ENCODE results near the gene DUOXA1.
A peak's percentile ranks its signal among the peaks of the same experiment; 100 is the strongest.
"Not testable (repeated sequence)": the region's sequence is repeated elsewhere in the genome, so short reads cannot be mapped to it uniquely, and the experiment has no call there.

Gene DUOXA1

DNA sequence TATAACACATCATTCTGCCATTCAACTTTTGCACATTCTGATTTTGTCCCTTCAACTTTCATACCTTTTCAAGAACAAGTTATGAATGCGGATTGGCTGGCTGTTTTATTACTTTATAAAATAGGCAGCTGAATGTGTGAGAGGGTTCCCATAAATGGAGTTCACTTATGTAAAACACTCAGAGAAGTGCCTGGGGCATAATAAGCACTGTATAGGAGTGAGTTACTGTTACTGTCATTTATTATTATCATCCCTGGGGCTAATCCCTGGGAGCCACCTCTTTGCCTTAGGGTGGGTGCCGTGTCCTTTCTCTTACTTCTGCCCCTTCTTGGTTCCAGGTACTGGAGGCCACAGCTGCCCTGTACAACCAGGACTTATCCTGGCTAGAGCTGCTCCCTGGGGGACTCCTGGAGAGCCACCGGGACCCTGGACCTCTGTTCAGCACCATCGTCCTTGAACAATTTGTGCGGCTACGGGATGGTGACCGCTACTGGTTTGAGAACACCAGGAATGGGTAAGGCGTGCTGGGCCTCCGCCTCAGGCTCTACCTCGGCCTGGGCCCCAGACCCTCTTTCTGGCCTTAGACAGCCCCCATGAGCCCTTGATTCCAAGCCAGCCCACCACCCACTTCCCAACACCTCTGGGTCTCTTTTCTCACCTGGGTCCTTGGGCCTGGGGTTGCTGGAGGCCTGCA lies 11.0 kb upstream of the DUOXA1 start:
- H3K9me3 Mint-ChIP-seq: no peaks in the 10 kb centered on the region
- H3K4me3 Mint-ChIP-seq: no peak overlapping the region
- H3K27ac Mint-ChIP-seq: no peak overlapping the region
- H3K4me1 Mint-ChIP-seq: peaks cover 7% of the 10 kb centered on the region
- peaks cover 8% of the 10 kb centered on the region for H3K27me3 Mint-ChIP-seq
- no peaks in the 10 kb centered on the region for H3K36me3 Mint-ChIP-seq

- Mint-ChIP-seq H3K4me3 (no peak overlapping the region), H3K36me3 (no peaks in the 10 kb centered on the region)
These were observed 10.1 kb upstream of the DUOXA1 start for GRCh38 chr15:45139770-45140169.

GRCh38 chr15:45138814-45139765 lies 9.4 kb upstream of the DUOXA1 start:
- Mint-ChIP-seq H3K27ac (no peak overlapping the region), H3K4me3 (no peak overlapping the region), H3K9me3 (no peaks in the 10 kb centered on the region), H3K4me1 (peaks cover 16% of the 10 kb centered on the region), H3K27me3 (peaks cover 17% of the 10 kb centered on the region), H3K36me3 (no peaks in the 10 kb centered on the region)

More at GRCh38 chr15:45139770-45140169, 10.1 kb upstream of the DUOXA1 start:
- Mint-ChIP-seq H3K27me3 (peaks cover 11% of the 10 kb centered on the region), H3K9me3 (no peaks in the 10 kb centered on the region), H3K27ac (no peak overlapping the region), H3K4me1 (peaks cover 9% of the 10 kb centered on the region)

GRCh38 chr15:45137703-45138102 lies 8.0 kb upstream of the DUOXA1 start:
- Mint-ChIP-seq H3K36me3 (no peaks in the 10 kb centered on the region), H3K27me3 (peaks cover 27% of the 10 kb centered on the region), H3K4me3 (no peak overlapping the region), H3K9me3 (no peaks in the 10 kb centered on the region), H3K4me1 (peaks cover 16% of the 10 kb centered on the region), H3K27ac (no peak overlapping the region)

DNA sequence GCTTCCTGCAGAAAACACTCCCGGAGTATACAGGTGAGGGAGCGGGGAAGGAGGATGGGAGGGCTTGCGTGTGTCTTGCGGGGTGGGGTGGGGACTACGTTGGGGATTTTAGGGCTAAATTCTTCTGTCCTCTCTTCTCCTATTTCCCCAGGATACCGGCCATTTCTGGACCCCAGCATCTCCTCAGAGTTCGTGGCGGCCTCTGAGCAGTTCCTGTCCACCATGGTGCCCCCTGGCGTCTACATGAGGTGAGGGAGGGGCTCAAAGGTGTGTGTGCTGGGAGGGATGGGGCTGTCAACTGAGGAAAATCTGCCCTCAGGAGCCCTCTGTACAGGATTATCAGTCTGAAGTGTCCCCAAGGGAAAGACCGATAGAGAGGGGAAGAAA lies 6.7 kb upstream of the DUOXA1 start:
- H3K27ac Mint-ChIP-seq: no peak overlapping the region
- no peaks in the 10 kb centered on the region for H3K36me3 Mint-ChIP-seq
- no peaks in the 10 kb centered on the region for H3K9me3 Mint-ChIP-seq
- peak overlapping the region; percentile 52 for H3K4me3 Mint-ChIP-seq
- peaks cover 32% of the 10 kb centered on the region for H3K27me3 Mint-ChIP-seq
- peaks cover 16% of the 10 kb centered on the region for H3K4me1 Mint-ChIP-seq

GRCh38 chr15:45135705-45136377 lies 6.2 kb upstream of the DUOXA1 start:
- H3K27me3 Mint-ChIP-seq: peaks cover 34% of the 10 kb centered on the region
- H3K36me3 Mint-ChIP-seq, H3K9me3 Mint-ChIP-seq, H3K27ac Mint-ChIP-seq: not testable (repeated sequence)
- H3K4me3 Mint-ChIP-seq: peak overlapping the region; percentile 52
- peaks cover 16% of the 10 kb centered on the region for H3K4me1 Mint-ChIP-seq

- peaks cover 22% of the 10 kb centered on the region for H3K4me1 Mint-ChIP-seq
- no peaks in the 10 kb centered on the region for H3K36me3 Mint-ChIP-seq
- H3K27ac Mint-ChIP-seq: no peak overlapping the region
- H3K9me3 Mint-ChIP-seq: no peaks in the 10 kb centered on the region
- peaks cover 39% of the 10 kb centered on the region for H3K27me3 Mint-ChIP-seq
- peak overlapping the region; percentile 70 for H3K4me3 Mint-ChIP-seq
These were observed 5.3 kb upstream of the DUOXA1 start for GRCh38 chr15:45134682-45135604.

DNA sequence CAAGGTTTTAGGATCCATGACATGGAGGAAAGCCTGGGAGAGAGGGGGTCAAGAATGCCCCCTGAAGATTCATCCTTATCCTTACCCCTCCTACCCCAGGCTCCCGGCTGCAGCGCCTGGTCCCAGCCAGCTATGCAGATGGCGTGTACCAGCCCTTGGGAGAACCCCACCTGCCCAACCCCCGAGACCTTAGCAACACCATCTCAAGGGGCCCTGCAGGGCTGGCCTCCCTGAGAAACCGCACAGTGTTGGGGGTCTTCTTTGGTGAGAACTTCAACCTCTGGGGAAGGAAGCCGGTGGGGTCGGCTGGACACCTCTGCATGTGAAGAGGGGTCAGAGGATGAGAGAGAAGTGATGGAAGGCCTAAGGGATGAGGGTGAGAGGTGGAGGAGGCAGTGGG lies 4.4 kb upstream of the DUOXA1 start:
- no peaks in the 10 kb centered on the region for H3K36me3 Mint-ChIP-seq
- H3K4me3 Mint-ChIP-seq: no peak overlapping the region
- H3K9me3 Mint-ChIP-seq: no peaks in the 10 kb centered on the region
- H3K27me3 Mint-ChIP-seq: peaks cover 39% of the 10 kb centered on the region
- H3K4me1 Mint-ChIP-seq: peaks cover 22% of the 10 kb centered on the region
- H3K27ac Mint-ChIP-seq: no peak overlapping the region

DNA sequence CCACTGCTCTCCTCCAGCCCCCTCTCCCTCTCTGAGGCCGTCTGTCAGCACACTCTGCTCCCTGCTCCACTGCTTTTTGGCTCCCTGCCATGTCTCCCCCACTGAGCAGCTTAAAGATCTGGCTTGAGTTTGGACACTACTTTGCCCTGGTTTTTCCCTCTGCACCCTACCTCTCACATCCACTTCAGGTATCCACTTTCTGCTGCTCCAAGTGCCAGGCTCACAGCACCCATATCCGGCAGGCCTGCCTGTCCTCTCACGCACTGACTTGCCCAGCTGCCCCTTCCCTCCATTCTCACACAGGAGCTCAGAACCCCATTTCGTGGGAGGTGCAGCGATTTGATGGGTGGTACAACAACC lies 3.9 kb upstream of the DUOXA1 start:
- Mint-ChIP-seq H3K36me3 (no peaks in the 10 kb centered on the region), H3K4me1 (peaks cover 23% of the 10 kb centered on the region), H3K9me3 (no peaks in the 10 kb centered on the region), H3K27me3 (peaks cover 42% of the 10 kb centered on the region), H3K4me3 (no peak overlapping the region), H3K27ac (no peak overlapping the region)

GRCh38 chr15:45132844-45133560 lies 3.3 kb upstream of the DUOXA1 start:
- Mint-ChIP-seq H3K9me3 (no peaks in the 10 kb centered on the region), H3K27ac (no peak overlapping the region), H3K27me3 (peaks cover 47% of the 10 kb centered on the region), H3K4me1 (peaks cover 26% of the 10 kb centered on the region), H3K4me3 (no peak overlapping the region), H3K36me3 (no peaks in the 10 kb centered on the region)

DNA sequence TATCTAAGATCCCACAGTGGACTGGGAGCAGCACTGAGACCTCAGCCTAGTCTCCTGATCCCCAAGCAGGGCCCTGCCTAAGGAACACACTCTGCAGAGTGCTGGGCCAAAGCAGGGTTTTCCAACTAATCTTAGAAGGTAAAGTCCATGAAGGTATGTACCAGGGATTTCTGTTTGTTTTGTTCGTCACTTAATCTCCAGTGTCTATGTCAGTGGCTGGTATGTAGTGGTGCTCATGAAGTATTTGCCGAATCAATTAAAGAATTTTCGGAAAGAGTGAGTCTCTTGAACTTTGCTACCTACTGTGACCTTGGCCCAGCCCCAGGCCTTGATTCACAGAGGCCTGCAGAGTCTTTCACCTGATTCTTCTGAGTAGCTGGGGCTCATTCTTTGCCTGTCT lies 1.8 kb upstream of the DUOXA1 start:
- Mint-ChIP-seq H3K4me3 (no peak overlapping the region), H3K27me3 (peaks cover 50% of the 10 kb centered on the region), H3K27ac (no peak overlapping the region), H3K9me3 (no peaks in the 10 kb centered on the region), H3K4me1 (peaks cover 25% of the 10 kb centered on the region), H3K36me3 (no peaks in the 10 kb centered on the region)

GRCh38 chr15:45130291-45131000 lies 767 bp upstream of the DUOXA1 start:
- Mint-ChIP-seq H3K9me3 (no peaks in the 10 kb centered on the region), H3K4me3 (peak overlapping the region; percentile 63), H3K4me1 (peaks cover 19% of the 10 kb centered on the region), H3K27me3 (peaks cover 53% of the 10 kb centered on the region), H3K27ac (no peak overlapping the region), H3K36me3 (no peaks in the 10 kb centered on the region)

DNA sequence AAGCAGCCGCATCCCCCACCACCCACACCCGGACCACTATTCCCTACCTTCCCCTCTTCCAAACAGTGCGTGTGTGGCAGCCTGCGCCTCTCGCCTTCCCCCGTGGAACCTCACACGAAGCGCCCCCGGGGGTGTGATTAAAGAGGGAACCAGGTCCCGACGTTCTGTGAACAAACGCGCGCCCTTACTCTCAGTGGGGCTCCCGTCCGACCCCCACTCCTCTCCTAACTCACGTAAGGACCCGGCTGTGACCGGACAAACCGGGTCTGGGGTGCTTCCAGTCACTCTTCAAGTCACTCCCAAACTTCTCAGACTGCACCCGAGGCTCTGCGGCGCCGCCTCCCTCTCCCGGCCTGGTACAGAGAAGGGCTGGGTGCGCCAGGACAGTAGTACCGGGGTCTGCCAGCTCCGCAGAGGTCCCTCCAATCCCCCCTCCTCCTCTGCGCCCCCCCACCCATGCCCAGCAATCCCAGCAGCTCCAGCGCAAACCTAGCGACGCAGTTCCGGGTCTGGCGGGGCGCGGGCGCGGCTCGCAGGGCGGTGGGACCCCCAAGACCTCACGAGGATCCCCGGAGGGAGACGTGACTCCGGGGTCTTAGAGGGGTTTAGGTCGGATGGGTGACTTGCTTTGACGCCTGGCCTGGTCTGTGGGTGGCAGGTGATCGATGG lies 574 bp downstream of the DUOXA1 start:
- peak overlapping the region; percentile 20 for H3K4me3 Mint-ChIP-seq
- no peaks in the 10 kb centered on the region for H3K36me3 Mint-ChIP-seq
- H3K27me3 Mint-ChIP-seq: peaks cover 53% of the 10 kb centered on the region
- H3K27ac Mint-ChIP-seq: no peak overlapping the region
- H3K4me1 Mint-ChIP-seq: peaks cover 10% of the 10 kb centered on the region
- H3K9me3 Mint-ChIP-seq: no peaks in the 10 kb centered on the region
